ENCODE data around the gene LIN7C.
"Not testable (repeated sequence)": the region's sequence is repeated elsewhere in the genome, so short reads cannot be mapped to it uniquely, and the experiment has no call there.

LIN7C gene, protein sequence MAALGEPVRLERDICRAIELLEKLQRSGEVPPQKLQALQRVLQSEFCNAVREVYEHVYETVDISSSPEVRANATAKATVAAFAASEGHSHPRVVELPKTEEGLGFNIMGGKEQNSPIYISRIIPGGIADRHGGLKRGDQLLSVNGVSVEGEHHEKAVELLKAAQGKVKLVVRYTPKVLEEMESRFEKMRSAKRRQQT

DNA sequence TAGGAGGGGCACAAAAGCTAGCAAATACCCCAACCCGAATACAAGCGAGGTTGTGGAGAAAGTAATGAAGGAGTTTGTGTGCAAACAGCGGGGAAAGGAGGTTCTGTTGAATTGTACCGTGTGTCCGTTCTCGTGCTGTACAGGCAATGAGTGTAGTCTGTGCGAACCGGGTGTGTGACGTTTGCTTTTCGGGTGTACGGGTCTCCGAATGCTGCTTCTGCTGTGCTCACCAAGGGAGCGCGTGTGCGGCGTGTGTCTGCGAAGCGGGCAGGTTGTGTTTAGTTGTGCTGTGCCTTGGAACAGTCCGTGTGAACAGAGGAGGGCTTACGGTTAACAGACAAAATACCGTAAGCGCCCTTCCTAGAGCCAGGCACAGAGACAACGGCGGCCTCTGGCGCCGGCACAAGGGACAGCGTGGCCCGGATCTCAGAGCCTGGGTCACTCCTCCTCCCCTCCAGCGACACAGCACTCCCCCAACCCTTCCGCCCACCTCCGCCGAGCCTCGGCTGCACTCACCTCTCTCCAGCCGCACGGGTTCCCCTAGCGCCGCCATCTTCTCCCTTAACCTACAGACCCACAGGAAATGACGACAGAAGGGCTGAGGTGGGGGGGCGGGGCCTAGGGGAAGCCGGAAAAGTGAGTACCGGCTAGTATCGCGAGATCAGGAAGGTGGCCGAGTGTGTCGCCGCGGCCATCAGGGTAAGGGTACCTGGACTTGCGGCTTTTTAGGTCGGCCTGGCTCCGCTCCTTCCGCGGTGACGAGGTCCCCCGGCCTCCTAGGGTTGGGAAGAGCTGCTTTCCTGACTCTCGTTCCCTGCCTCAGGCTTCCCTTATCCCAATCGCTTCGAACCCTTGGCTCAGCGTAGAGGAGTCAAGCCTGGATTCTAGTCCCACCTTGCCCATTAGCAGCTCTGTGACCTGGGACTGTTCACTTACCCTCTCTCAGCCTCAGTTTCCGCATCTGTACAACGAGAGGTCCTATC lies at the start of gene LIN7C:
TSS of gene LIN7C (minus strand) at position 570 of the 983 bp plus-strand sequence. CDS start at position 553, 17 bp downstream.
- peak; percentile 98 for DNase-seq

DNA sequence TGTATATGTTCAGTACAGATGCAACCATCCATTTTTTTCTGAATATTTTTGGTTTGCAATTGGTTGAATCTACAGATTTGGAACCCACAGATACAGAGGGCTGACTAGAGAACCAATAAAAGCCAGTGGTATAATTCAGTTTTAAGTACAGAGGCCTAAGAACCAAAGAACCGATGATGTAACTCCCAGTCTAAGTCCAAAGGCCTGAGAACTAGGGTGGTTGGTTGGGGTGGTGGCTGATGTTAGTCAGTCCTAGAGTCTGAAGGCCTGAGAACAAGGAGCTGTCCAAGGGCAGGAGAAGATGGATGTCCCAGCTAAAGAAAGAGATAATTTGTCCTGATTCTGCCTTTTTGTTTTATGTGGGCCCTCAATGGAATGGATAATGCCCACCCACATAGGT lies 48.7 kb upstream of the LIN7C start:
- DNase-seq = no peak

DNA sequence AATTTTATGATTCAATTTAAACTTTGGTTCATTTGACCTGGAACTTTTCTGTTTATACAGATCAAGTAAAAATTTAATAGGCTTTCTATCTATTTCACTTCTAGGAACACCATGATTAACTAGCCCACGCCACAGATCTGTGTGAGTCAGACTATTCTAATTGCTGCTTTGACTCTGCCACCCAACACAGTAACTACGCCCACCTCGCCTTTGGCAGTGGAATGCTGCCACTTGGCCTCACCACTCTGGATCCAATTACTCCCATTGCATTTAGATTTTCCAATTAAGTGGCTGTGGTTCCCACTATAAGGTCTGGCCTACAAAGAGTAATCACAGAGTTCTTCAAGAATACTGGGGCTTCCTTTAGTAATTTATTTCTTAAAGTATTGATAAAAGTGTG lies 46.6 kb upstream of the LIN7C start:
- DNase-seq = no peak

DNA sequence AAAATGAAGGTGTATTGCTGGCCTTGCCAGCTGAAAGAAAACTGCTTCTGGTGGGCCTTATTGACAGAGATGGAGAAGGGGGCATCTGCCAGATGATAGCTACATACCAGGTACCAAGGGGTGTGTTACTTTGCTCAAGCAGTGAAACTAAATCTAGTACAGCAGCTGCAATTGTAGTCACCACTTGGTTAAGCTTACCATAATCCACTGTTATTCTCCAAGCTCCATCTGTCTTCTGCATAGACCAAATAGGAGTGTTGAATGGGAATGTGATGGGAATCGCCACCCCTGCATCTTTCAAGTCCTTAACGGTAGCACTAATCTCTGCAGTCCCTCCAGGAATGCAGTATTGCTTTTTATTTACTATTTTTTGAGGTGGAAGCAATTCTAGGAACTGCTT lies 45.8 kb upstream of the LIN7C start:
- no peak for DNase-seq

DNA sequence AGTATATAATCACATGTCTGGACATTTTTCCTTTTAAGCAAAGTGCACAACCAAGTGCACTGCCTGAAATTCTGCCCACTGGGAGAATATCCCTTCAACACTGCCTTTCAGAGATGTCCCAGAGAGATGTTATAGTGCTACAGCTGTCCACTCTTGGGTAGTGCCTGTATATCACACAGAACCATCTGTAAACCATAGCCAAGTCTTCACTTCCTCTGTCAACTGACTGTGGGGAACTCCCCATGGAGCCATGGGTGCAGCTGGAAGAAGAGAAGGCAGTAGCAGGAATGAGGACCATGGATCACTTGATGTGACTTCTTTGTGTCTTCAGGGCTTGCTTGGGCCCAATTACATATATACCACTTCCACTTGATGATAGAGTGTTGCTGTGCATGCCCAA lies 44.6 kb upstream of the LIN7C start:
- no peak for DNase-seq

DNA sequence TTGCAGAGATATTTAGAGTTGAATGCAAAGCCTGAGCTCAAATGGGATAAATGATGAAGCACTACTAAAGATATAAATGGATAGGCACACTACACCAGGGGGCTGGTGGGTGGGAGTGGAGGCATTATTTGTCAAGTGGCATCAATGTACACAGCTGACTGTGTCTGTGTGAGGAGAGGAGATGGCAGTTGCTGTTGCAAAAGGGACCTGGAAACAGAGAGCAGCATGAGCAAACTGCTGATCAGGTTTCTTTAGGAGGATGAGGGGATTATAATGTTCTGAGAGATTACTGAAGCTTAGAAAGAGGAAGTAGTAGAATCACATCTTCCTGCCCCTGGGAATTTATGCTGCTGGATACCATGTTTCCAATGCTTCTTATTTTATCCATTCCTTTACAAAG lies 39.4 kb upstream of the LIN7C start:
- peak; percentile 53 for DNase-seq

DNA sequence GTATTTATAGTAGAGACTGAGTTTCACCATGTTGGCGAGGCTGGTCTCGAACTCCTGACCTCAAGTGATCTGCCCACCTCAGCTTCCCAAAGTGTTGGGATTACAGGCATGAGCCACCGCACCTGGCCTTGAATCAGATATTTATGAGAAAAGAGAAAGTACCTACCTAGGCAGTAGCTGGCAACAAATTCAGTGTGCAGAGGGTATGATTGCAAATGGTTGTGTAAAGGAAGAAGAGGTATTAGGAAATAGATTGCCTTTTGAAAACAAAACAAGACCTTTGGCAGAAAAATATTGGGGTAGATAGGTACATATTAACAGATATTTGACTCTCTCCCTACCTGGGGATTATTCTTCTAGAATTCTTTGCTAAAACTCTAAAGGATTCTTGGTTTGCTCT lies 38.5 kb upstream of the LIN7C start:
- DNase-seq = no peak

DNA sequence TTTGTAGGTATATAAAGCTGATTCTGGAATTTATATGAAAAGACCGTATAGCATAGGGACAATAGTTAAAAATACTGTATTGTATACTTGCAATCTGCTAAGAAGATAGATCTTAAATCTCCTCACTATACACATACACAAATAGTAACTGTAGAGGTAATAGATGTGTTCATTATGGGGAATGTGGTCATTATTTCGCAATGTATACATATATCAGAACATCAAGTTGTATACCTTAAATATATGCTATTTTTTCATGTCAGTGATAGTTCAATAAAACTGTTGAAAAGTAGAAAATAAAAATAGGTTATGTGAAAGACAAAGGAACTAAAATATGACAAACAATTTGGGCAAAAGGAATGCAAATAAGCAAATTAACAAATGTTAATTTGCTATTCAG lies 35.2 kb upstream of the LIN7C start:
- DNase-seq = no peak

DNA sequence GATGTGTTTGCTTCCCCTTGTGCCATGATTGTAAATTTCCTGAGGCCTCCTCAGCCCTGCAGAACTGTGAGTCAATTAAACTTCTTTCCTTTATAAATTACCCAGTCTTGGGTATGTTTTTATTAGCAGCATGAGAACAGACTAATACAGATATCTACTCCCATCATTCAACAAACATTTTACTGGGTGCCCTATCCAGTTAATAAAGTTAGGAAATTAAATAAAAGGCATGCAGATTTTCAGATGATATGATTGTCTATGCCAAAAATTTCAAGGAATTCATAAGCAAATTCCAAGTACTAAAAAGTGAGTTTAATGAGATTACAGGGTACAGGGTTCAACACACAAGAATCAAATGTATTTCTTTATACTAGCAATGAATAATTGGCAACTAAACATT lies 33.5 kb upstream of the LIN7C start:
- no peak for DNase-seq

DNA sequence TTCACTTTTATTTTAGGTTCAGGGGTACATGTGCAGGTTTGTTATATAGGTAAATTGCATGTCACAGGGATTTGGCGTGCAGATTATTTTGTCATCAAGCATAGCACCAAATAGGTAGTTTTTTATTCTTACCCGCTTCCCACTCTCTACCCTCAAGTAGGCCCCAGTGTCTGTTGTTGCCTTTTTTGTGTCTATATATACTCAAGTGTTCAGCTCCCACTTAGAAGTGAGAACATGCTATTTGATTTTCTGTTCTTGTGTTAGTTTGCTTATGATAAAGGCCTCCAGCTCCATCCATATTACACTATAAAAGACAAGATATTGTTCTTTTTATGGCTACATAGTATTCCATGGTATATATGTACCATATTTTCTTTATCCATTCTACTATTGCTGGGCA lies 28.5 kb upstream of the LIN7C start:
- no peak for DNase-seq

DNA sequence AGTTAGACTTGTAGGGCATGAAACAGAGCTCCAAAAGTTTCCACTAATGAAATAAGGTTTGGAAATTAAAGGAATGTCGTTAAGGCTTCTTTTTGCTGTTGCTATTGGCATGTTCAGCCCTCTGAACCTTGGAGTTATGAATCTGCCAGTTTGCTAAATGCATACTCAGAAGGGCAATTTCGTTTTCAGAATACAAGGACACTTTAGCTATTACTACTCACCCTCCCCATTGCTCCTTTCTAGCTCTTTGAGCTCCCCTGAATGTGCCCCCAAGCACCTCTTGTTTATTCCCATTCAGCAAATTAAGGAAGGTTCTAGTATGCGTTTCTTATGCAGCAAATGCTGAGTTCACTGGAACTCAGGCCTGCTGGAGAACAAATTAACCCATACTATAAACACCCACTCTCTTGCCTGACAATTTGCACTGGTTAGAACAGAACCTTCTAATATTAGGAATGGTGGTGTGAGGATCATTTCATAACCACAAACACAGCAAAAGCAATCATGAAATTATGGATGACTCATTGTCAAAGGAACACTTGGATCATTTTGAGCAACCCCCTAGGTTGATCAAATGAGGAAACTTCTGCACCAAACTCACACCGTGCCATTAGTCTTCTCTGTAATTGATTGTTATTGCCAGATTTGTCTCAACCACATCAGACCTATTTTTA lies 26.2 kb upstream of the LIN7C start:
- no peak for DNase-seq

DNA sequence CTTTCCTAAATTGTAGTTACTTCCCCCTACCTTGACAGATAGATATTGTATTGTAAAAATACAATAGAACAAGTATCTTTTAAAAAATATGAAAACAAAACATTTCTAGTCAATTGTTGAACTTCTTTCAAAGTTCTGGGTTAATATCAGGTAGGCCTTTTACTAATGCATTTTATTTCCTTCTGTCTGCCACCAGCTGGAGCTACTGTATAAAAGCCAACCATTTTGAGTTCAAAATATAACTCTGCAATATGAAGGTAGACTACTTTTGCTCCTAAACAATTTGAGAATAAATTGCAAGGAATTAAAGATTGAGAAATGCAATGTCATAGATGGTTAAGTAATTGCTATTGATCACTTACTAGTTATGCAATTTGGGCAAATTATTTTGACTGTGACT lies 22.1 kb upstream of the LIN7C start:
- DNase-seq = no peak

DNA sequence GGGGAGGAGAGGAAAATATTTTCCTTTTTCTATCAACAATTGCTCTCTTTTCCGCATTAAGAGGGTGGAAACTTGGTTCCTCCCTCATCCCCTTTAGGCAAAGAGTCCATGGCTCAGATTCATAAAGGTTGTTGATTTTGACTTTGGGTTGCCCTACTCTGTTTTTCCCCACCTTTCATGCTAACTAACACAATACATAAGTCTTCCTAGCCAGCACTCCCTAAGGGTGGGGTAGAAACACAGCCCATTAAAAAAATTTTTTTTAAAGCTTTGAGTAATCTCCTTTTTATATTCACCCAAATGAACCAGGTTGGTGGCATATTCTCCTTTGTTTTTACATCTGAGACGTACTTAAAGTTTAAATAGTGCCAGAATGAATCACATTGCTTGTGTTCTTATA lies 20.0 kb upstream of the LIN7C start:
- DNase-seq = no peak

DNA sequence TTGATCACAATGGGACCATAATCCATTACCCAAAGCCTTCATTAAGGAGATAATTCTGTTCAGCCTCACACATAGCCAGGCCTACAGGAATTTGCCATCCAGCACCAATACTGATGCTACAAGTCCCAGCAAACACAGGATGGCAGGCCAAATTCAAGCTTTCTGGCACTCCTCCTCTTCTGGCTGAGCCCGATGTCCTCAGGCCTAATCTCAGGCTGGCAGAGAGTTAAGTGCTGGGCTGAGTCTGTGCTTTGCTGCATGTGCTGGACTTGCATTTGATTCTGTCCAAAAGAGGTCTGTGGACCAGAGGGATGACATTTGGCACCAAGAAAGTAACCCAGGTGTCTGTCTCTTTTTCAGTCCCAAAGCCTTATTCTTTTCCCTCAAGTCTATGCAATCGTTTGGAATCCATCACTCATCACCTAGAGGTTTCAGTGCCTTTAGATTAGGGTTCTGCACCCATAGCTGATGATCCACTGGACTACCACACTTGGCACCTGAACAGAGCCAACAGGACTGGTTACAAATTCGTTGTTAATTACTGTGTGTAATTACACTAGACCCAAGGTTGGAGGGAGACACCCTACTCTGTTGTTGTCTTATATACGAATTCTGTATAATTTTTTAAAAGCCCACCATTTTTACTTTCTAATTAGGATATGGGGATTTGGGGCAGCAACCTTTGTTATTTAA lies 19.4 kb upstream of the LIN7C start:
- no peak for DNase-seq

DNA sequence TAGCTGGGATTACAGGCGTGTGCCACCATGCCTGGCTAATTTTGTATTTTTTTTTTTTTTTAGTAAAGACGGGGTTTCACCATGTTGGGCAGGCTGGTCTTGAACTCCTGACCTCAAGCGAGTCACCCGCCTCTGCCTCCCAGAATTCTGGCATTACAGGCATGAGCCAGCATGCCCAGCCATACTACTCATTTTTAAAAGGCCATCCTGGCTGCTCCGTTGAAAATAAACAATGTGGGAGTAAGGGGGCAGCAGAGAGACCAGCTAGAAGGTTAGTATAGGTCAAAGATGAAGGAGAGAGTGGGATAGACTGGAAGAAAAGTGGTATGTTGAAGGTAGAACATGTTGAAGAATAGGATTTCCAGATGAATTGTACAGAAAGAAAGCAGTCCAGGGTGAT lies 17.6 kb upstream of the LIN7C start:
- DNase-seq = no peak

DNA sequence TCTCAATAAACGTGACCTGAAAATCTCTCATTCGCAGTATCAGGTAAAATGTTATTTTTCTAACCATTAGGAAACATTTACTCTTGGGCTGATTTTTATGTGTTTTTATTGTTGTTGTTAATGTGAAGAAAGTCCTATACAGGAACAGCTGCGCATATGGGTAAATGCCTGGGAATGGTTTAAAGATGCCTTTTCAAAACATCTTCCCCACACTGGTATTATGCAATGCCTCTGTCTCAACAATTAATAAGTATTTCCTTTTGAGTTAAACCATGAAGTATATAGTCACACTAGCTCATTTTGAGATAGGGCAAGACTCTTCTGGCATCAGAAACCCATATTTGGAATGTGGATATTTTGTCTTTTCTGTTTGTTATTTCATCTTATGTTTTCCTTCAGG lies 13.7 kb upstream of the LIN7C start:
- no peak for DNase-seq

DNA sequence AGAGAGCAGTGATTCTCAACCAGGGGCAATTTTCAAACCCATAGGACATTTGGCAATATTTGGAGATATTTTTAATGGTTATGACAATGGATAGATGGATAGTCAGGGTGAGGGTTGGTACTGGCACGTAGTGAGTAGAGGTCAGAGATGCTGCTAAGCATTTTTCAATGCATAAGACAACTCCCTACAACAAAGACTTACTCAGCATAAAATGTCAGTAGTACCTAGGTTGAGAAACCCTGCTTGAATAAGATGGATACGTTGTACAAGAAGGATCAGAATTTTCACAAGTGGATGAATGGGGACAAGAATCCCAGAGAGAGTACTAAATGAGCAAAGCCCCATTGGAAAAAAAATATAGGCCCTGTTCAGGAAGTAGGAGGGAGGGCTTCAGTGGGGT lies 11.9 kb upstream of the LIN7C start:
- DNase-seq = no peak

DNA sequence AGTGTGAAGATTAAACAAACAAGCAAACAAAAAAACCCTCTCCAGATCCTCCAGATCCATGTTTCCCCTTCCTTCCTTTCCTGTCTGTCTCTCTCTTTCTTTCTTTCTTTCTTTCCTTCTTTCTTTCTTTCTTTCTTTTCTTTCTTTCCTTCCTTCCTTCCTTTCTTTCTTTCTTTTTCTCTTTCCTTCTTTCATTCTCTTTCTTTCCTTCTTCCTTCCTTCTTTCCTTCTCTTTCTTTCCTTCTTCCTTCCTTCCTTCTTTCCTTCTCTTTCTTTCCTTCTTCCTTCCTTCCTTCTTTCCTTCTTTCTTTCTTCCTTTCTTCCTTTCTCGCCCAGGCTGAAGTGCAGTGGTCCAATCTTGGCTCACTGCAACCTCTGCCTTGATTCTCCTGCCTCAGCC lies 10.9 kb upstream of the LIN7C start:
- DNase-seq = not testable (repeated sequence)

DNA sequence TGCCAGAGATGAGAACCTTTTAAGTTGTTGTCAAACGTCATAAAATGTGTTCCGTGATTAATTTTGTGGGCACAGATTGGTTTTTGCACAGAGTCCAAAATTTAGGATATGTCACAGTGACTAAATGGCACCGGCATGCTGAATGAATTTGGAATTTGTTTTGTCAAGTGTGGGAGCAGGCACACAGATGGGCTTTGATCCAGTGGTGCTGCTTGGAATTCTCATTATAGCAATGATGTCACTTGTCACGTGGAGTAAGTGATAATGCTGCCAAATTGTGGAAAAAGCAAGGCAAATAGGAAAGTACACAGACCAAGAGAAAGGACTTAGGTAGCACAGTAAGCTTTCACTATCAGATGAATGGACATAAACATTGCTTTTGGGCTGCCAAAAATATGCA lies 8.0 kb upstream of the LIN7C start:
- no peak for DNase-seq

DNA sequence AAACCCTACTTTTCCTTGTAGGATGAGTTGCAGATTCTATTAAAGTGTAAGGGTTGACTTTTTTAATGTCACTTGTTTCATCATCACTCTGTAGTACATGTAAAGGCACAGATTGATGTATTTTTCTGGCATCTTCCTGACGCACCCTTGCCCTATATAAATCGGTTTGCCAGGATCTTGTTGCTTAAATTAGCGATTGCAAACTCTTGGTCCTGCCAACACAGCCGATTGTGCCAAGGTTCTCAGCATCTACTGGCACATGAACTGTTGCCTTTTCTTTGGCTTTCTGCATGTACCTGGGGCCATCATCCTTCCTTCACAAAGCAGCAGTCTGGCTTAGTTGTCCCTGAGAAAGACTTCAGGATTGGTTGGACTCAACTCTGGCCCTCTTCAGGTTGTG lies 7.5 kb upstream of the LIN7C start:
- no peak for DNase-seq

DNA sequence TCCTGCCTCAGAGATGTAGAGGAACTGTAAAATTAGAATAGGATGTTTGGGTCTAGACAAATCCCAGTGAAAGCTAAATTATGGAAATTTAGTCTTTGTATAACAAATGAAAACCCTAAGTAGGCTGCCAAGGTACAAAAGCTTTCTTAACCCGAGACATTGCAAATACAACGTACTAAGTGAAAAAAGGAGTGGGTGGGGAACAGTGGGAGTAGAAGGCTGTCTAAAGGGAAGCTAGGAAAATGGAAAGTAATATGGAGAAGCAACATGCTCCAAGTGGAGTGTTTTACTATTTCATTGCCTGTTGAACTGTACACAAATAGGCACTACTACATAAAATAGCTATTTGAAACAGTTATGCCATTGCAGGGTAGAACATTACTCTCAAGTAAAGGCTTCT lies 6.8 kb upstream of the LIN7C start:
- DNase-seq = no peak

DNA sequence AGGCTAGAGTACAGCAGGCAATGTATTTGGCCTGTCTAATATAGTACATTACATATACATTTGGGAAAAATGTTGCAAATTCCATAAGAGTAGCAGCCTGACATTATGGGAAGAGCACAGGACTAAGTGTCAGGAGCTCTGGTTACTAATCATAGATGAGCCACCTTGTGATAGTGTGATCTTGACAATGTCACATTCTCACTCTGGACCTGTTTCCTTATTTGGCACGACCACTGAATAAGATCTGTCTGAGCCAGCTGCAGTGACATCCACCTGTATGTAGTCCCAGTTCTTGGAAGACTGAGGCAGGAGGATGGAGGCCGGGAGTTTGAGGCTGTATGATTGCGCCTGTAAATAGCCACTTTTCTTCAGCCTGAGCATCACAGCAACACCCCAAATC lies 5.7 kb upstream of the LIN7C start:
- no peak for DNase-seq

DNA sequence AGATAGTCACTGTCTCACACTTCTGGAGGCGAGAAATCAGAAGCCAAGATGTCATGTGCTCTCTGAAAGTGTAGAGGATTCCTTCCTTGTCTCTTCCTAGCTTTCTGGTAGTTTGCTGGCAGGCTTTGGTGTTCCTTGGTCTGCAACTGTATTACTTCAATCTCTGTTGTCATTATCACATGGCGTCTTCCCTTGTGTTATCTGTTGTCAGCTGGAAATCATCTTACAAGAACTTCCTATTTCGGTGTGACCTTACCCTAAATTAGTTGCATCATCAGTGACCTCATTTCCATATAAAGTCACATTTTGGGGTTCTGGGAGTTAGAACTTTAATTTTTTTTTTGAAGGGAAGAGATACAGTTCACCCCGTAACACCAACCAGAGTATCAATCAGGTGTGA lies 3.3 kb upstream of the LIN7C start:
- DNase-seq = no peak
